Occipital lobe (tissue), 2 donors: ENCODE results near the gene PTTG1IP. TPM values are rescaled to one million over a fixed set of nuclear protein-coding genes. Genes with fewer than 3 reads are reported as not detected.
A peak's percentile ranks its signal among the peaks of the same experiment; 100 is the strongest.
"Not testable (repeated sequence)": the region's sequence is repeated elsewhere in the genome, so short reads cannot be mapped to it uniquely, and the experiment has no call there.

Experiments
- DNase-seq: peaks from one replicate; lab custom pipeline; 2025; lab: John Stamatoyannopoulos, UW
- total RNA-seq: library from RNA; depleted of rRNA; stranded (reverse); fragments of >200 nt; gene quantifications from one replicate; pipeline ENCODE4 v1.2.3, GENCODE V29; 2014

The PTTG1IP gene
- total RNA-seq, 1 donor from 2014 or later, result 82.4 TPM

DNA sequence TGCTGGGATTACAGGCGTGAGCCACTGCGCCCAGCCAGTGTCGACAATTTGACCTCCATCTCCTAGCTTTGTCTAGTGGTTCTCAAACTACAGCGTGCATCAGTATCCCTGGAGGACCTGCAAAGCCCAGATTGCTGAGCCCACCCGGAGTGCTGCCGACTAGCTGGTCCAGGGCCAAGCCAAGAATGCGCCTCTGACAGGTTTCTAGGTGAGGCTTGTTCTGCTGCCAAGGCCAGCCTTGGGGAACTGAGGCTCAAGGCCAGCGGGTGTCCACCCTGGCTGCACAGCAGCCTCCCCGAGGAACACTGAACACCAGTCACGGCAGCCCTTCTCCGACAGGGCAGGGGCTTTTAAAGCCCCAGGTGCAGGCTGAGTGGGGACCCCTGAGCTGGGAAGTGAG, 9.8 kb upstream of the PTTG1IP start:
- no peak for DNase-seq

DNA sequence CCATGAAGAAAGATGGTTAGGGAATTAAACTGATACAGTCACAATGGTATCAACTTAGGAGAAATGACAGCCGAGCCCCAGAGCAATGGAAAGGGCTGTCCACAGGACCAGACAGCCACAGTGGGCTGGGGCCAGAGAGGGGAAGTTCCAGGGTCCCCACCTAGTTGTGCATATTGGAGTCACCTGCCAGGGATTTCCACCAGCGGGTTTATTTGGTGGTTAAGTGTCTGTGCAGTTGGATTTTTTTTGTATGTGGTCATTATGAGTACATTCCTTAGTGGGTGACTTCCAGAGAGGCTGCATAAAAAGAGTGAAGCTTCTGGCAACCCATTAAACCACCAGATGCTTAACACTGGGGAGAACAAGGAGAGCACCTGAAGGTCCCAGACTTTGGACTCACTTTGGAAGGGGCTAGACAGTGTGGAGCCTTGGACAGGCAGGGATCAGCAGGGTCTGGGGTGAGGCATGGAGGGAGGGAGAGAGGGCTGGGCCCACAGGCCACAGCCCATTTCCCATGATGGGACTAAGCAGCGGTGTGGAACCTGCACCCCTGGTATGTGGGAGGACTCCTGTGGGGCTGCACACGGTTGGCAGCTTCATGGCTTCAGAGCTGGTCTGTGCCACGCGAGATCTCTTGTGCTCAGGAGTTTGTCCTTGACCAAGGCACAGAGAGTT, 7.8 kb upstream of the PTTG1IP start:
- no peak for DNase-seq

DNA sequence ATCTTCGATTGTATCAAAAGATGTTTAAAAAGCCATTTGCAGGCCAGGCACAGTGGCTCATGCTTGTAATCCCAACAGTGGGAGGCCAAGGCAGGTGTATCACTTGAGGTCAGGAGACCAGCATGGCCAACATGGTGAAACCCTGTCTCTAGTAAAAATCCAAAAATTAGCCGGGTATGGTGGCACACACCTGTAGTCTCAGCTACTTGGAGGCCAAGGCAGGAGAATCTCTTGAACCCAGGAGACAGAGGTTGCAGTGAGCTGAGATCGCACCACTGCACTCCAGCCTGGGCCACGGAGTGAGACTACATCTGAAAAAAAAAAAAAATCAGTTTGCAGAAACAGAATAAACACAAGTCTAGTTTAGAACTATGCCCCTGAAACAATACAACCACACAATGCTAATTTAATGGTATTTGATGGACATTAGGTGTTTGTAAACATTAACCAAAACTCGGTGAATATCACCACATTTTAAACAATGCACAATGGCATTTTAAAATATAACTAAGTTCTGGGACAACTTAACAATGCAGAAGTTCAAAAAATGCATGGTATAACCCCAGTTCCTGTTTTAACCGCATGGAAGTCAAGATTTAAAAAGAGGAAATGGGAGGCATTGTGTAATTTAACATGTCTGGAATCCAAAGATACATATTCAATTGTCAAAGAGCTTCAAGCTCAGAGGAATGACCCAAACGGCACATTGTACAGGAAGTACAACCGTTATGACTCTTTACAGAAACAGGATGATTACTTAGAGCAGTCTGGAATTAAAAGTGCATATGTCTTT, 7.1 kb upstream of the PTTG1IP start:
- DNase-seq, result no peak

DNA sequence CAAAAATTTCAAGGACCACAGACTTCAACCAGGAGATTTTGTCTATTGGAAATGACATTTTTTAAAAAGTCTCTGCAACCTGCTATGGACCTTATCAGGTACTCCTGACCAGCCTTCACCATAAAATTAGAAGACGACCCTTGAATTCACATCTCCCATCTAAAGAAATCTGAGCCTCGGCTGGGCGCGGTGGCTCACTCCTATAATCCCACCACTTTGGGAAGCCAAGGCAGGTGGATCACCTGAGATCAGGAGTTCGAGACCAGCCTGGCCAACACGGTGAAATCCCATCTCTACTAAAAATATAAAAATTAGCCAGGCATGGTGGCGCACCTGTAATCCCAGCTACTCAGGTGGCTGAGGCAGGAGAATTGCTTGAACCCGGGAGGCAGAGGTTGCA, 5.7 kb upstream of the PTTG1IP start:
- DNase-seq, result not testable (repeated sequence)

DNA sequence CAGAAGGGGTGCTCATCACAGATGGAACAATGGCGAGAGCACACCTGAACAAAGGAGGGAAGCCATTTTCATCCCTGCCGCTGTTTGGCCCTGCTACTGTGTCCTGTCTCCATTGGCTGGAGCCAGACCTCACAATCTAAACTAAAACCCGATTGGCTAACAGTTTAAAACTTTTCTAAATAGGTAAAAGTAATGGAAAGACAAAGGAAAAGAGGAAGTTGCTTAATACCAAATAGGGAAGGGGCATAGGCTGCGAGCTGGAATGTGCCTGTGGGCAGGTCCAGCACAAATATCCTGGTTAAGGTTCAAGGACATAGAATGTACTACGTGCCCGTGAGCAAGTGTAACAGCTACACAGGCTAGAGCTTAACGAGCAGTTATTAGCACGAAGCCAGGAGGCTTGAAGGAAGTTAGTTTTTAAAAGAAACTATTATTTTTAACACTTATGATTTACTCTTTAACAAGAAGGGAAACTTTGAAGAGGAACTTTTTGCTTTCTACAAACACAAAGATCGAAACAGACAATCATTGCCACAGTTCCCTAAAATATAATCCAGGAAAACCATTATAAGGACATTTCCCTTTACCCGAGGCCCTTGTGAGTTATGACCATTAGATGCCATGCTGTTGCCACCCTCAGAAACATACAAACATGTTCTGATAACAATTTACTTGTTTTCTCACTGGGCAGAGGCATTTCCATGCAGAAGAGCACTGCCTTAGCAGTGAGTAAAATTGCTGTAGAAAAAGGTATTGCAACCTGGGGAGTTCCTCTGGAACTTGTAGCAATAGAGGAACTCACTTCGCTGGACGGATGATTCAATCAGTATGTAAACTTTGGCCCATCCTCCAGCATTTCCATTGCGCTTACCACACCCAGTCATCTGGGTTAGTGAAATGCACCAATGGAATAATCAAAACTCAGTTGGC, 4.8 kb upstream of the PTTG1IP start:
- DNase-seq, result no peak

DNA sequence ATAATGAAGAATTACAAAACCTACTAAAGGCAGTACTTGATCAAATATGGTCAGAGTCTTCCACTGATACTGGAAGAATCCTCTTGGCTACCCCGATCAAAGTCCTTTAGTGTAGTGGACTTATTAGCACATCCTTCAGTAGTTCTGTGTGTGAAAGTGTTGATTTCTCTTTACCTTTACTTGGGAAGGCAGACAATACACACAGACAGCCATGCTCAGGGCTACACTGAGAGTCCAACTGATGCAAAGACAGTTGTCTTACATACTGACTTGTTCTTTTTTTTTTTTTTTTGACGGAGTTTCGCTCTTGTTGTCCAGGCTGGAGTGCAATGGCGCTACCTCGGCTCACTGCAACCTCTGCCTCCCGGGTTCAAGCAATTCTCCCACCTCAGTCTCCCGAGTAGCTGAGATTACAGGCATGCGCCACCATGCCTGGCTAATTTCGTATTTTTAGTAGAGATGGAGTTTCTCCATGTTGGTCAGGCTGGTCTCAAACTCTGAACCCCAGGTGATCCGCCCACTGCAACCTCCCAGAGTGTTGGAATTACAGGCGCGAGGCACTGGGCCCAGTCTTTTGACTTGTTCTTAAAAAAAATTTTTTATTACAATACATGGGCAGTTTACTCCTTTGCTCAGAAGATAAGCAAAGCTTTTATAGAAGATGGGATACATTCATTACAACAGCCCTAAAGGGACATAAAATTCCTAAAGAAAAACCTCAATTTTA, 3.5 kb upstream of the PTTG1IP start:
- no peak for DNase-seq

DNA sequence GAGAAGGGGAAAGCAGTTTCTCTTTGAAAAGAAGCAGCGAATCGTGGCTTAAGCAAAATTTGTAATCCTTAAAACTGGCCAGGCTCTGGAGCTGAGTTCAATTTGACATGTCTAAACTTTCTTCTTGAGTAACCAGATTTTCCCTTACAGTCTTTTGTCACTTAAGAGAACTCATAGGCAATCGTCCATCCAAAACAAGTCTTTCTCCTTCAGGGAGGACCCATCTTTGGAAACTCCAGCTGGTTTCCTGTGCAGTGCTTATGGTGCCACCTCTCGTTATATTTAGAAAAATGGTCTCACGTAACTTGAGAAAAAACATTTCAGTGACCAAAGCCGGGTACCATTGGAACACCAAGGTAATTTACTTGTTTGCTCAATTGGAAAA, 1.8 kb upstream of the PTTG1IP start:
- DNase-seq, result no peak

DNA sequence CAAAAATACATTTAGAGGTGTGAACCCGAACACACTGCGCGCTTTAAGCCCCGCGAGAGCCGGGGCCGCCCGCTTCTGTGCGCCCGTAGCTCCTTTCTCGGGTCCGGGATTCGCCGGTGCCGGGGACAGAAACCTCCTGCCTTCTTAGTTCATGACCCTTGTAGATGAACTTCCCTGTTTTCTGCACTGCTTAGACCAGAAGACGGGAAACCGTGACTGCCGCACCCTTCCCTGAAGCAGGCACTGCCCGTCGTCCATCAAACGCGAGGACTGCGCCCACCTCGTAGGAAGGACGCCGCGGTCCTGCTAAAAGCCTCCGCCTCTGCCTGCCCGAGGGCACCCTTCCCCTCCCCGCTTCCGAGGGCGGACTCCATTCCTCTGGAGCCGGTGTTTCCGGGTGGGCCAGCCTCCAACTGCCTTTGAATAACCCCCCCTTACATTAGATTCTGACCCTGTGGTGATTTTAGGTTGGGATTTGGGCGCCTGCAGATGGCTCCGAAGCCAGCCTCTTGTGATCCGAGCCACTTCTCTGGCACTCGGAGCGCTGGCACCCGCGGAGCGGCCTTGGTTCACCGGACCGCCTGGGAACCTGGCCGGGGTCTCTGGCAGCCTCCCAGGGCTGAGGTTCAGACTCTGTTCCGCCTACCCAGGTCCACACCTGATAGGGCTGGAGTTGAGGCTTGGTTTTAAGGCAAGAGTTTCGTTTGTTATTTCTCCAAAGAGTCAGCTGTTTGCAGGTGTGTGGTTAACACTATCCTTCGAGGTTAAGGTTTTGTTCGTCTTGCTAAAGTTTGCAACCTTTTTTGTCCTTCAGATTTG, 1.2 kb upstream of the PTTG1IP start:
- no peak for DNase-seq

DNA sequence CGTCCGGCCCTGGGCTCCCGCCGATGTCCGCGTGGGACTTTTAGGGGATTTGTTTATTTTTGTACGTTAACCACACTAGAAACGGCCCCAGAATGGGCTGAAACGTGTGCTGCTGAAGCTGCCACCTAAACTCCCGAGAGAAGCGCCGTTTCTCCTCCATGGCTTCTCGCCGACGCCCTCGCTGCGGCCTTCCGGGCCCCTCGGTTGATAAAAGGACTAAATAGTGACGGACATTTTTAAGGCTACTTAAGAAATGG, 678 bp upstream of the PTTG1IP start:
- no peak for DNase-seq

DNA sequence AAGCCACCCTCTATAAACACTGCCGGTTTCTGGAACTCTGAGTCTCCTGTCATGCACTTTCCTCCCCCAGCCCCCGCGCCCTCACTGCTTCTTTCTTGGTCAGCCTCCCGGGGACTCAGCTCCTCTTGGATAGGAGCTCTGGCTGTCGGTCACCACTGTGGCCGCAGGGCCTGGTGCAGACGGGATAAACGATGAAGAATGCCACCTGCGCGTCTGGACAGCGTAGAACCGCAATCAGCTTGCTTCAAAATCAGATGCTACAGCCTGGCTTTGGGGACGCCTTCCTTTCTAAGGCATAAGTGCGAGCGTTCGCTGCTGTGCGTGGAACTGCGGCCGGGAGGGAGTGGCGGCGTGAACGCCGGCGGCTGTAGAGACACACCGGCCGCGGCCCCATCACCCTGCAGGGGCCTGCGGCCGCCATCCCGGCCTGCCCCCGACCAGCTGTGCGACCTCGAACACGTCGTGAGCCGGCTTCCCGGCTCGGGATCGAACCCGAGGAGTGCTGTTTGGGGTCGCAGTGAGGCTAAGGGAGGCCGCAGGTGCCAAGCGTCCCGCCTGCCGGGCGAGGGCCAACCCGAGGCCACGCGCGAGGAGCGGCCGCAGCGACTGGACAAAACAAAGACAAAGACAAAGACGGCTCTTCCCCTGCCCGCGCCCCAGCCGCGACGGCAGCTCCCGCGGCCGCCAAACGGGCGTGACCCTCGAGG, 688 bp downstream of the PTTG1IP start:
- DNase-seq, result no peak

DNA sequence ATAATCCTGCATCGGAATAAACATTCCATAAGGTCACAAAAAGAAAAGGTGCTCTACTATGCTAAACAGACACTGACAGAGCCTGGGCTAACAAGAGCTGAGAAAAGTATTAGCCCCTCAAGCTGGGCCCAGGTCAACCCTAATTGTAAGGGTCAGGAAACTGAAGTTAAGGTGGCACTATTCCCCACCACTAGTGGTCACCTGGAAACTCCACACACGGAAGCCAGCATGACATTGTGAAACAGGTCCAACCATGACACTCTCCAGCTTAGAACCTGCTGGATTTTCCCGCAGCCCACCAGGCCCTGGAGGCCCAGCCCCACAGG, 1.2 kb downstream of the PTTG1IP start:
- no peak for DNase-seq

DNA sequence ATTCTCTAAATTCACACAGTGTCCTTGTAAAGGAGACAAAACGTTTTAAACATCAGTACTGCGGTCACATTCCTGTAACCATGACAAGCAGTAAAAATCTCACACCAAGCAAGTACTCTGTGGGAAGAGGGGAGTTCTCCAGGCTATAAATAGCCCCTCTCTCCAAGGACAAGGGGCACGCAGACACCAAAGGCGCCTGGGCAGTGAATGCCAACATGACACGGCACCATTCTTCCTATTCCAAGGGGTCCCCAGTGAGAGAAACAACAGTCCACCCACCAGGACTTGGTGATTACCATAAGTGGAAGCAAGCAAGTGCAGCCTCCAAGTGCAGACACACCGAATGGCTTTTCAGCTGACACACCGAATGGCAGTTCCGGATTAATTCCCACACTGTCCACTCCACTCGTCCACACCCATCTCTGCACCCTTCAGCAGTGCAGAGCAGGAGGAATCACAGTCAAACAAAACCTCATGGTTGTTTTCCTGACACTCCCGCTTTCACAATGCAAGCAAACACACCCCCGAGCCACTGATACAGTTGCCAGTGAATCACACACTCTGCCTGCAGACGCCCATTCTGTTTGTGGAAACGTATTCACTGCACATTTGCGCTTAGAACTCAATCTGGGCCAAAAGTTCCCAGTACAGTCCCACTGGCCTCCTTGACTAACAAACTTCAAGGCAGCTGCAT, 1.8 kb downstream of the PTTG1IP start:
- peak; percentile 46 for DNase-seq

DNA sequence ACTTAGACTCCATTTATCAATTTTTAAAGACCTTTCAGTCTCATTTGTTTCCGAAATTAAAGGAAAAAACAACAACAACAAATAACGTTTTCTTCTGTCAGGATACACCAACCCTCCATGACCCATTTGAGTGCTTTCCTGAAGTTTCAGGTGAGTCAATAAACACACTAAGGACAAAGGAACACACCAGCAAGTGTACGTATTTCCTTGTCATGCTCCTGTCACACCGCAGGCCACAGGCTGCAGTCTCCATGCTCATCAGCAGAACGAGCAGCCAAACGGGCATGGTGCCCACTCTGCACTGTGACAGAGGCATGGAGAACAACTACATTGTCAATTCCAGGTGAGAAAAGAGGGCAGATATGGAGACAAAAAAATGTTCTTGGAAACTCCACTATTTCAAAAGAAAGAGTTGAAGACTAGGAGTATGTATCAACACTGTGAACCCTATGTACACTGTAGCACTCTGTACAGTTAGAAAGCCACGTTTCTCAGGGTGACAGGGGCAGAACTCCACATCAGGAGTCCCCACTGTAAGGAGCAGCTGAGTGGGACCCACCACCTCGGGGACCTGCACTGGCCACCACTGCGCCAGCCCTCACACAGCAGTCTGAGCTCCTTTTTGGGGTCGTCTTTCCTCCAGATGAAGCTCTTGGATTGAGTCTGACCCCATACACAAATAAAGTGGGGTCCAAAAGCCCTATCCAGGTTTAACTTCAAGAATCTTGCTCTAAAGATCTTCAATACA, 2.6 kb downstream of the PTTG1IP start:
- DNase-seq, result no peak

DNA sequence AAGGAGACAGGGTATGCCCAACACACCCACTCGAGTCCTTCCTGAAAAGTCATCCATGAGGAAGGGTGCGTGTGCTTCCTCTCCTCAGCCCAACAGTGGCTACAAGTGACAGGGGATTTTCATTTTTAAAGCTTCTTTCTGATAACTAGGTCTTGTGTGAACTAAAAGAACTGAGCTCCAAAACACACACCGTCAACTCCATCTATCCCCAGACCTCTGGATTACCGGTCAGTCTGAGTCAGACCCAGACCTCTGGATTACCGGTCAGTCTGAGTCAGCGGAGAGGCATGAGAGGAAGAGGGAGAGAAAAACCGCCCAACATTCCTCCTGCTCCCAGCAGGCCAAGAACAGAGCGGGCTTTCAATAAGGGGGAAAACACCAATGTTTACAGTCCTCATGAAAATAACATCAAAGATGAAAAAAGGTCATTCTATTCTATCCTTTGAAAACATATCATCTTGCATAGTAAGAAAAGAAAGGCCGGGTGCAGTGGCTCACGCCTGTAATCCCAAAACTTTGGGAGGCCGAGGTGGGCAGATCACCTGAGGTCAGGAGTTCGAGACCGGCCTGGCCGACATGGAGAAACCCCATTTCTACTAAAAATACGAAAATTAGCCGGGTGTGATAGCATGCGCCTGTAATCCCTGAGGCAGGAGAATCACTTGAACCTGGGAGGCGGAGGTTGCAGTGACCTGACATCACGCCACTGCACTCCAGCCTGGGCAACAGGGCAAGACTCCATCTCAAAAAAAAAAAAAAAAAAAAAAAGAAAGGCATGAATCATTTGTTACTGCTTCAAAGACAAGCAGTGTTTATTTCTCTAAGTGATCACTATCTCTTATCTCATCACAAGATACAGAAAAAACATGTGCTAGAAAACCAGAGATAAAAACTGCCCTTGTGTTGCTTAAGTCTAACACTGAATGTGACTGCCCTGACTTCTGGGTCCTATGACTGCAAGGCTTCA, 3.4 kb downstream of the PTTG1IP start:
- DNase-seq, result no peak

DNA sequence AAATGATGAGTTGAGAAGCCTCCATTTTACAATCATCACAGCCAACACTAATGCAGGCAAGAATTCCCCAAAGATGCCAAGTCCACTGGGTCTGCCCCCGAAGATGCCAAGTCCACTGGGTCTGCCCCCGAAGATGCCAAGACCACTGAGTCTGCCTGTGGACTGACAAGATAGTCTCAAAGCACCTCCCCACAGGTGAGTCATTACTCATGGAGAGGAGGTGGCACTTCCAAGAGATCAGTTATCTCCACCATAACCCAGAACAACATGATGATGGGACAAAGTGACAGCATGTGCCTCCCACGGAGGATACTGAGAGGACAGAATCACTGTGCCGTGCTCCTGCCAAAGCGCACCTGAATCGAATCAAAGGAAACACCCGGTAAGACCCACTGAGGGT, 4.8 kb downstream of the PTTG1IP start:
- DNase-seq, result no peak

DNA sequence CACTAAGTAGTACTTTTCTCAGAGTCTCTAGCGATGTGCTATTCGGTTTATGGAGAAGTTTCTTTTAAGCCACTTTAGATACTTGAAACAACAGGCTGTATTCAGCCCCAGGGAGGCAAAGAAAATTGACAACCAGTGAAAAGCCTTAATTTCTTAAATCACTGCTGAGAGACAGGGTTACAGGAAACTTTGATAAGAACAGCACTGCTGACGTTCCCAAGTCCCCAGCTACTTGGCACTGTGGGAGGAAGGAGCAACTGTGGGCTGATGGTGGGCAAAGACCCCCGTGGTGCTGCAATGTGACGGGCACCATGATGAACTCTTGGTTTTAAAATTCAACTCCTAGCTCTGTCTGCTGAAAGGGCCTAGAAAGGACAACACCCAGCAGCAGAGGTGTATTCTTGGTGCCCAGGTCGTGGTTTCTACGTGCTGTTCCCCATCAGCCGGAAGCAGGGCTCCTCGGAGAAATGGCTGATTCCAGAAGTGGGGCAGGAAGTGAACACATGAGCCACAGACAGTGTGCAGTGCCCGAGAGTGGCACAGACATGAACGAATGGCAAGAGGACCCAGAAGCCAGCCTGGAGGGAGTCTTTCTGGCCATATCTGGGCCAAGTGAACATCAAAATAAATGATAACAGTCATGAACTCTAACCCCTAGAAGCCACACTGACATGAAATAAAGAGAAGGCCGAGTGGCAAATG, 5.3 kb downstream of the PTTG1IP start:
- no peak for DNase-seq

DNA sequence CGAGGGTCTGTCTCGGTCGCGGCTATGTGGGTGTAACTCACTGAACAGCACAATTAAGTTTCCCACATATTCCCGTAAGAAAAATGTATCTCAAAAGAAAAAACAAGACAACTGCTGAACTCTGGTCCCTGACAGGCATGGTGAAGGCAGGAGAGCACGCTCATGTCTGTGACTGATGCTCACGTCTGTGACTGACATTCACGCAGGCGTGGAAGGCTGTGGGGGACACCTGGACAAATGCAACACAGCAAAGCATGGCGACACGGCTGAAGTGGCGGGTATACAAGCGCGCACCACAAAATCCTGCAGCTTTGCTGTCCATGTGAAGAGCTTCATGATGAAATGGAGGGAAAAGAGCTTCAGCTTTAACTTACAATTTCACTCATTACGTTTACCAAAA, 6.0 kb downstream of the PTTG1IP start:
- DNase-seq, result no peak
